D721Med (cell line): Measurements from ENCODE around the gene STT3B.

Experiments
- DNase-seq: peaks from one replicate; pipeline ENCODE4 v3.0.0; 2011; ENCODE audit warnings: low spot score; ENCODE audit not compliant: insufficient read length
- FAIRE-seq: peaks from 2 replicates; lab custom pipeline; 2011; peaks lifted over from hg19 to GRCh38; lab: Jason Lieb, UNC
- CTCF ChIP-seq: IDR thresholded peaks from 2 replicates; pipeline ENCODE4 v1.5.1; 2012; ENCODE audit warnings: mild to moderate bottlenecking, control low read depth; ENCODE audit not compliant: insufficient read depth; ENCODE audit errors: missing control alignments

Gene STT3B

DNA sequence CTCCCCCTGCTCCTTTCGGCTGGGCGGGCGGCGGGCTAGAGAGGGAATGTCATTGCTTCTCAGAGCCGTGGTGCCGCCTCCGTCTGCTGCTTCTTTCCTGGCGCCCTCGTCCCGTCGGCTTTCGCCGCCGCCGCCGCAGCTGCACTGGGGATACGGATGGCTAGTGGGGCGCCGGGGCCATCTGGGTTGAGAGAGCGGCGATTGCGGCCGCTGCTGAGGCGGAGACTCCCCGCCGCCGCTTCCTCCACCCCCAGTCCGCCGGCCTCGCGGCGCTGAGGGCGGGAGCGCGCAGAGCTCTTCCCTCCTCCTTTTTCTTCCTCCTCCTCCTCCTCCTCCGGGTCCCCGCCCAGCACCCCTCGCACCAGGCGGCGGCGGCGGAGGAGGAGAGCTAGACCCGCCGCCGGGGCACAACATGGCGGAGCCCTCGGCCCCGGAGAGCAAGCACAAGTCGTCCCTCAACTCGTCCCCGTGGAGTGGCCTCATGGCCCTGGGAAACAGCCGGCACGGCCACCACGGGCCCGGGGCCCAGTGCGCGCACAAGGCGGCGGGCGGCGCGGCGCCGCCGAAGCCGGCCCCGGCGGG, at the start of gene STT3B:
Gene STT3B (plus strand): TSS at position 339 of the 582 bp plus-strand sequence. CDS start 74 bp downstream, at position 413.
- FAIRE-seq (no peak), DNase-seq (peak; percentile 21)
- TF ChIP-seq CTCF, result no peak

- no peak for TF ChIP-seq CTCF
- DNase-seq (no peak), FAIRE-seq (no peak)
Measured at GRCh38 chr3:31483776-31484175, 48.9 kb upstream of the STT3B start.

DNA sequence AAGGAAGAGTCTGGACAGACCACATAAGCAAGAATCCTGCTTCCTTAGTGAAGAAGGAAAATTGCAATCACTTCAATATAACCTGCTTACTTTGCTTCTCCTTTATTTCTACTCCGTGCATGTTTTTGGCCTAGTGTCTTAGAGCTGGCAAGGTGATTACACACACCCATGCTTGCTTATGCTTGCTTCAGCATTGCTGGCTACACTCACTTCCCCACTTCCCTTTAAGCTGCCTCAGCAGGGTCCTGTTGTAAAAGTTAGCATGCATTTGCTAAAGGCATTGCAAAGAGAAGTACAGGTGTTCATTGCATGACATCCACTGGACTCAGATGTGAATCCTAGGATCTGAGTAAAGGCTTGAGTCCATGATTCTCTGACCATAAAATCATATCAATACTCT, 47.5 kb upstream of the STT3B start:
- TF ChIP-seq CTCF, result no peak
- DNase-seq (no peak), FAIRE-seq (no peak)

DNA sequence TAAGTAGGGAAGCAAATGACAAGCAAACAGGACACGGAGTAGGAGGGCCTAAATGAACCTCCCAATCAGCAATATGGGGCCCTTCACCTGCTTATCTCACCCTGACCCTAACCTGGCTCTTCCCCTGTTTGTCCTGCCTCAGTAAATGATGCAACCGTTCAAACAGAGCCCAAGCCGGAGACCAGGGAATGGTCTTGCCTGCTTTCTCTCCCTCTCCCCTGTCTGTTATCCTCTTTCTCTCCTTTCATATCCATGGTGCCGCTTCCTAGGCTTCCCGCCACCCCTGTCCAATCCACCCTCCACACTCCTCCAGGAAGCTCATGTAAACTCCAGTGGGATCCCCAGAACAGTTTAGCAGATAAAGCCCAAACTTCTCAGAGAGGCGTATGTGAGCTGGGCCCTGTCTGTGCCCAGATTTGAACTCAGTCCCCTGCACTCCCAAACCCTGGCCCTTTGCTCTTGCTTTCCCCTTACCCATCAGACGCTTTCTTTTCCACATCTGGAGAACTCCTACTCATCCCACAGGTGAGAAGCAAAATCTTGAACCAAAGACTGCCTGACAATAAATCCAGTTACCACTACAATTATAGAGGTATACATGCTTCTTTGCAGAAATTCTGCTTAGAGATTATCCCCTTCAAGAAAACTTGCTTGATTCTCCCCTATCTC, 45.7 kb upstream of the STT3B start:
- TF ChIP-seq CTCF, result no peak

GRCh38 chr3:31488475-31489017, 44.2 kb upstream of the STT3B start:
- FAIRE-seq (no peak), DNase-seq (no peak)
- TF ChIP-seq CTCF, result no peak

More for the DNA sequence above, 45.7 kb upstream of the STT3B start:
- FAIRE-seq, result no peak
- no peak for DNase-seq

- TF ChIP-seq CTCF, result no peak
- DNase-seq (no peak), FAIRE-seq (no peak)
Measured at GRCh38 chr3:31490502-31490901, 42.2 kb upstream of the STT3B start.

DNA sequence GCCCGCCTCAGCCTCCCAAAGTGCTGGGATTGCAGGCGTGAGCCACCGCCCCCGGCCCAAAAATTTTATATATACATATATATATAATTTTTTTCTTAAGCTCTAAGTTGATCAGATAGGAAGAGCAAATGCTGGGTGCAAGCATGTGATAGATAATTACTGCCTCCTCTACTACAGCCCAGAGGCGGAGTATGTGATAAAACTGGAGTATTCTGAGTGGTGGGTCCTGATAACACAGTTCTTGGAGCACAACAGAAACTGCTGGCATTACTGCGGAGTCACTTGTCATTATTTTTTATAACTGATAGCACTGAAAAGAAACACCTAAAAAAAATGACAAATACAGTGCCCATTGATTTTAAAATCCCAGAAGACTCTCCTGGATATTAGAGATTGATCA, 41.1 kb upstream of the STT3B start:
- DNase-seq, result no peak
- no peak for TF ChIP-seq CTCF

More for the DNA sequence above, 41.1 kb upstream of the STT3B start:
- no peak for FAIRE-seq
